ENCODE data around the gene PDGFRB.

DNA sequence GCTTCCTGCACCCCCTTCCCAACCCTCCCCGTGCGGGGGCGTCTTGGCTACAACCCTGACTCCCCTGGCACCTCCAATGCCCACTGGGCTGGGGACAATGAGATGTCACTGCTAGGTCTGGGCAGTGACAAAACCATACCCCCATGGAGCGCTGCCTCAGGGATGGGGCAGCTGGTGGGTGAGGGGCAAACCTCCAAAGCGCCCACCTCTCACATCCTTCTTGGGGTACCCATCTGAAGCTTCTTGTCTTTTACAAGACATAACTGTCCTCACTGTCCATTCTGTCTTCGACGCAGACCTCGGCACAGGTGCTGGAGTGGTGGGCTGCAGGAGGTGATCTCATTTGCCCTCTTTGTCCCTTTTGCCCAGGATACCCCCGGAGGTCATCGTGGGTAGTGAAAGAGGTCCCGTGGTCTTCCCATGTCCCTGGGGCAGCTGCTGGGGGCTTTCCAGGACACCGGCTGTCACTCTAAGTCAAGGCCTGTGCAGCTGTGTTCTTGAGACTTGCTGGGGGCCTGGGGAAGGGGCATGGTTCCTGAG is 41.5 kb downstream of the PDGFRB start:
- TF ChIP-seq, protein P1, sequence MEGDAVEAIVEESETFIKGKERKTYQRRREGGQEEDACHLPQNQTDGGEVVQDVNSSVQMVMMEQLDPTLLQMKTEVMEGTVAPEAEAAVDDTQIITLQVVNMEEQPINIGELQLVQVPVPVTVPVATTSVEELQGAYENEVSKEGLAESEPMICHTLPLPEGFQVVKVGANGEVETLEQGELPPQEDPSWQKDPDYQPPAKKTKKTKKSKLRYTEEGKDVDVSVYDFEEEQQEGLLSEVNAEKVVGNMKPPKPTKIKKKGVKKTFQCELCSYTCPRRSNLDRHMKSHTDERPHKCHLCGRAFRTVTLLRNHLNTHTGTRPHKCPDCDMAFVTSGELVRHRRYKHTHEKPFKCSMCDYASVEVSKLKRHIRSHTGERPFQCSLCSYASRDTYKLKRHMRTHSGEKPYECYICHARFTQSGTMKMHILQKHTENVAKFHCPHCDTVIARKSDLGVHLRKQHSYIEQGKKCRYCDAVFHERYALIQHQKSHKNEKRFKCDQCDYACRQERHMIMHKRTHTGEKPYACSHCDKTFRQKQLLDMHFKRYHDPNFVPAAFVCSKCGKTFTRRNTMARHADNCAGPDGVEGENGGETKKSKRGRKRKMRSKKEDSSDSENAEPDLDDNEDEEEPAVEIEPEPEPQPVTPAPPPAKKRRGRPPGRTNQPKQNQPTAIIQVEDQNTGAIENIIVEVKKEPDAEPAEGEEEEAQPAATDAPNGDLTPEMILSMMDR (IDR thresholded peaks at IDR 0.05) = no peak
- peak in 1 of 2 donors; percentile 45 for TF ChIP-seq POLR2AphosphoS5 (IDR thresholded peaks at IDR 0.05; ENCODE audit: insufficient read depth in 1 of 2, low read depth in 1 of 2)

Data from vagina (tissue), 2 donors.